GM13976 (cell line): ENCODE data around the gene LRP11.
"Not testable (repeated sequence)": the region's sequence is repeated elsewhere in the genome, so short reads cannot be mapped to it uniquely, and the experiment has no call there.

ENCODE experiments used
- DNase-seq: peaks from one replicate; pipeline ENCODE4 v3.0.0; 2012; ENCODE audit warnings: low spot score
- CTCF ChIP-seq: IDR thresholded peaks from 2 replicates; pipeline ENCODE4 v1.5.1; 2012; ENCODE audit warnings: borderline replicate concordance, mild to moderate bottlenecking; ENCODE audit not compliant: insufficient read depth; ENCODE audit errors: extremely low read depth, missing control alignments, control extremely low read depth
- in situ Hi-C: fragments of 300-500 bp; cut with MboI; formaldehyde crosslinking; loops from one replicate; pipeline ENCODE4 v1.12.0; 2022; ENCODE audit warnings: low sequenced_read_pairs, mixed read lengths, inconsistent platforms; ENCODE audit not compliant: unreplicated experiment

LRP11 gene

GRCh38 chr6:149855741-149856140, 8.4 kb downstream of the LRP11 start:
- DNase-seq, result no peak
- no peak for TF ChIP-seq CTCF
- in situ Hi-C loops, result no loop called here

GRCh38 chr6:149855040-149855654, 9.0 kb downstream of the LRP11 start:
- DNase-seq, result no peak
- in situ Hi-C loops, result no loop called here
- no peak for TF ChIP-seq CTCF

- in situ Hi-C loops, result no loop called here
- TF ChIP-seq CTCF, result no peak
- no peak for DNase-seq
Observed at GRCh38 chr6:149854532-149854931, 9.6 kb downstream of the LRP11 start.

- in situ Hi-C loops, DNase-seq: not testable (repeated sequence)
Observed at GRCh38 chr6:149854017-149854416, 10.1 kb downstream of the LRP11 start.

GRCh38 chr6:149852881-149853280, 11.3 kb downstream of the LRP11 start:
- in situ Hi-C loops, result no loop called here
- no peak for DNase-seq
- no peak for TF ChIP-seq CTCF

GRCh38 chr6:149852180-149852579, 12.0 kb downstream of the LRP11 start:
- peak; percentile 30 for DNase-seq
- in situ Hi-C loops, result no loop called here
- TF ChIP-seq CTCF, result no peak

- TF ChIP-seq CTCF, result no peak
- DNase-seq, result no peak
- in situ Hi-C loops, result no loop called here
Observed at GRCh38 chr6:149851461-149852110, 12.6 kb downstream of the LRP11 start.

- DNase-seq, in situ Hi-C loops: not testable (repeated sequence)
Observed at GRCh38 chr6:149848343-149848742, 15.8 kb downstream of the LRP11 start.
